ENCODE data around the gene GPR27. TPM values are rescaled to one million over a fixed set of nuclear protein-coding genes. Genes with fewer than 3 reads are reported as not detected.

GPR27 gene
- total RNA-seq = 0.33 TPM in 1 of 2 replicates, not detected in the other

GRCh38 chr3:71753701-71754609 is at the start of gene GPR27:
GPR27 (plus strand) TSS chr3:71753855; CDS start chr3:71754050, 195 bp downstream.

GRCh38 chr3:71725271-71725991 is 28.2 kb upstream of the GPR27 start, which contains the start of gene EIF4E3:
EIF4E3 (minus strand) TSS chr3:71725402; CDS start chr3:71725367, 35 bp downstream.

GRCh38 chr3:71784914-71785531 is 31.4 kb downstream of the GPR27 start, which contains the start of gene PROK2:
PROK2 (minus strand) TSS chr3:71785148; CDS start chr3:71785052, 96 bp downstream.

Other genes with a start within 250 kb of the GPR27 start
- 107 and 171 TPM in 2 replicates for gene FOXP1, start 170.1 kb upstream of the GPR27 start, total RNA-seq
- under 0.01 and 0.43 TPM in 2 replicates for gene EIF4E3, start 28.5 kb upstream of the GPR27 start, total RNA-seq
- gene PROK2, start 31.3 kb downstream of the GPR27 start, total RNA-seq = not detected in 2 replicates

All from placental epithelial cell (primary cell).